ENCODE measurements around the gene GPR149.
A peak's percentile ranks its signal among the peaks of the same experiment; 100 is the strongest.

GPR149 gene

GRCh38 chr3:154338570-154338969 lies 91.4 kb downstream of the GPR149 start:
- DNase-seq (ENCODE audit: low spot score), result no peak

GRCh38 chr3:154338008-154338407 lies 92.0 kb downstream of the GPR149 start:
- no peak for DNase-seq (ENCODE audit: low spot score)

- DNase-seq (ENCODE audit: low spot score), result peak; percentile 36
Observed at GRCh38 chr3:154334973-154335420, 95.0 kb downstream of the GPR149 start.

GRCh38 chr3:154327871-154328270 lies 102.1 kb downstream of the GPR149 start:
- no peak for DNase-seq (ENCODE audit: low spot score)

- no peak for DNase-seq (ENCODE audit: low spot score)
Observed at GRCh38 chr3:154324919-154325318, 105.1 kb downstream of the GPR149 start.

GRCh38 chr3:154323891-154324738 lies 105.9 kb downstream of the GPR149 start, which contains the start of gene DHX36:
DHX36 (minus strand) TSS chr3:154324487; CDS start chr3:154324416, 71 bp downstream.
- DNase-seq (ENCODE audit: low spot score), result peak; percentile 86

GRCh38 chr3:154316974-154317767 lies 112.8 kb downstream of the GPR149 start:
- no peak for DNase-seq (ENCODE audit: low spot score)

GRCh38 chr3:154314152-154314551 lies 115.8 kb downstream of the GPR149 start:
- no peak for DNase-seq (ENCODE audit: low spot score)

GRCh38 chr3:154310840-154311239 lies 119.2 kb downstream of the GPR149 start:
- DNase-seq (ENCODE audit: low spot score), result no peak

GRCh38 chr3:154307363-154307762 lies 122.6 kb downstream of the GPR149 start:
- no peak for DNase-seq (ENCODE audit: low spot score)

- DNase-seq (ENCODE audit: low spot score), result no peak
Observed at GRCh38 chr3:154304936-154305335, 125.1 kb downstream of the GPR149 start.

GRCh38 chr3:154304116-154304786 lies 125.7 kb downstream of the GPR149 start:
- no peak for DNase-seq (ENCODE audit: low spot score)

- DNase-seq (ENCODE audit: low spot score), result no peak
Observed at GRCh38 chr3:154301561-154301960, 128.4 kb downstream of the GPR149 start.

- DNase-seq (ENCODE audit: low spot score), result no peak
Observed at GRCh38 chr3:154294016-154294415, 136.0 kb downstream of the GPR149 start.

GRCh38 chr3:154290187-154290586 lies 139.8 kb downstream of the GPR149 start:
- no peak for DNase-seq (ENCODE audit: low spot score)
